Medulla oblongata (tissue), 1 donor: Measurements from ENCODE around the gene RHBG.
"Not testable (repeated sequence)": the region's sequence is repeated elsewhere in the genome, so short reads cannot be mapped to it uniquely, and the experiment has no call there.

Experiments used
- DNase-seq: peaks from one replicate; pipeline ENCODE4 v3.0.0-alpha.2; 2015; ENCODE audit errors: extremely low spot score

Gene RHBG

GRCh38 chr1:156360534-156360933, 8.5 kb upstream of the RHBG start:
- no peak for DNase-seq

DNA sequence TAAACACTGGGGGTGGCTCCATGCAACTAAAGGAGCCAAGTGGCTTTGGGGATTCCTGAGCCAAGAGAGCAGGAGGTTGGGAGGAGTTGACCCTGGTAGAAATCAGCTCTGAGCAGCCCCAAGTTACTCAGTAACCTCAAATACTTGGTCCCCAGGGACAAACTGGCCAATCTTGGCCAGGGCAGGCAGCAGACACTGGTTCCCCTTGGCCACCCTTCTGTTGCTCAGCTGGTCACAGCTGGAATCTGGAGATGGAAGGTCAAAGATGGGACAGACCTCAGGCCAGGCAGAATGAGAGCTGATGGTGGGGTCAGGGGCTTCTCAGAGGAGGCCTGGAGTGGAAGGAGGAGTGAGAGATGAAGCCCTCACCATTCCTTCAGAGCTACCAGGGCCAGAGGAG, 3.3 kb upstream of the RHBG start:
- no peak for DNase-seq

DNA sequence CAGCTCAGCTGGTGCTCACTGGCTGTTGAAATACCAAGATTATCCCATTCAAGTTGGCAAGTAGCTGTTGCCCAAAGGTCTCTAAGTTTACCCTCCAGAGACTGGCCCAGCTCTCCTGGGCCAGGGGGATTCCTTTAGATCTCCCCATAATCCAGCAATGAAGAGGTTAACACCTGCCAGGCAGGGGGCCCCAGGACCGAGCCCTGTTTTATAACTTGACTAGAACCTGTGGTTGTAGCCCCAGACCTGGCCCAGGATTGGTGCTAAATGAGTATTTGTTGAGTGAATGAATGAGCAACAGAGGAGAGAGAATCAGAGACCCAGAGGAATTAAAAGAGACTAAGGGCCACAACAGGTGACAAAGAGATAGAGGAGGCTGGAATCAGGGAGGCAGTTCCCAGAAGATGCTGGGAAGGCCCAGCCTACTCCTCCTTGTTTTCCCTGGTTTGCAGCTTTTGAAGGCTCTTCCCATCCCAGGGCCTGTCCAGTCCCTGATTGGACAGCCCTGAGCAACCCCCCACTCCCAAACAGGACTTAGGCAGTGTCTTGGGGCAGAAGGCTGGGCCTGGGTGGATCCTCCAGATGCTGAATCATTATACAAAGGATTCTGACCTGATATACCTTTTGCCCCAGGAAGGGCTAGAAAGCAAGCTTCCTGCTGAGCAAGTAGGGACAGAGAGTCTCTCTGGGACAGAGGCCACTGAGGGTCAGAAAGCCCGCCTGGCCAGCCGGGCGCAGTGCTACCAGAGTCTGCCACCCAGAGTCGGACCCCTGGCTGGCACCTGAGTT, 2.4 kb upstream of the RHBG start:
- DNase-seq = no peak

- no peak for DNase-seq
Measured at GRCh38 chr1:156367383-156368156, 1.4 kb upstream of the RHBG start.

GRCh38 chr1:156368157-156368658, 803 bp upstream of the RHBG start:
- no peak for DNase-seq

- not testable (repeated sequence) for DNase-seq
Measured at GRCh38 chr1:156369685-156370286, 775 bp downstream of the RHBG start.

DNA sequence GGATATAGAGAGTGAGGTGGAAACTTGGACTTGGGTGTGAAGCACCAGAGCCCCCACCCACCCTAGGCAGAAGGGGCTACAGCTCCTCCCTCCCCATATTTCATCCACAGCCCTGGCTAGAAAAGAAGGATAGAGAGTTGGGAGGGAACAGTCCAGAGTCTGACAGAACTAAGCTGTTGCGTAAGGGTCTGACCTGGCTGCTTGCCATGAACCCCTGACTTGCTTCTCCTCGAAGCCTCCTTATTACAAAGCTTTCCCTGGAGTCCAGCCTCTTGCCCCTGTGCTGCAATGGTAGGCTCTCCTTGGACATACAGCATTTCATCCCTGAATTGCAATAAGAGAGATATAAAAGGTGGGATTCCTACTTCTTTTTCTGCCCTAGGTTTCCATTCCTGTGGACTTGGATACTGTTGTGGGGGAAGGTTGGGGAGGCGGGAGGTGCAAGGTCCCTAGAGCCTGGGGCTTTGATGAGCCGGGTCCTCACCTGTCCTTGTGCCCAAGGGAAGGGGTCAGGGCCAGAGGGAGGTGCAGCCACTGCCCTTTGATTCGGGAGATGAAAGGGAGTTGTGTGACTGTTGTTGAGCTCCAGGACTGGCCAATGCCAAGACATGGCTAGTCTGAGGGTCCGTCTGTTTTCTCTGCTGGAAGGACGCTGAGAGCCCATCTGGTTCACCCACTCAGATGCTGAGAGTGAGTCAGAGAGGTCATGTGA, 2.7 kb downstream of the RHBG start:
- DNase-seq = peak; percentile 22

DNA sequence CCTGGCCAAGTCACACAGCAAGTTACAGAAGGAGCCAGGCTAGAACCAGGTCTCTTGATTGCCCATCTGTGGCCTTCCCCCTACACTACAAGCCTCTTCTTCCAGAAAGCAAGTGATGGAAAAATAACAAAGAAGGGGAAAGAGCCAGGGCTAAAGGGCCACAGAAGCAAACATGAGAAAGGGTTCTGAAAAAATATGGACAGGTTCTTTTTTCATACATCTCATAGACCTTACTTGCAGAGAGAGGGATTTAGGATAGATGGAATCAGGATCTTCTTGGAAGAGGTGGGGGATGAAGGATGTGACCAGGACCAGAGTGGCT, 3.2 kb downstream of the RHBG start:
- no peak for DNase-seq

DNA sequence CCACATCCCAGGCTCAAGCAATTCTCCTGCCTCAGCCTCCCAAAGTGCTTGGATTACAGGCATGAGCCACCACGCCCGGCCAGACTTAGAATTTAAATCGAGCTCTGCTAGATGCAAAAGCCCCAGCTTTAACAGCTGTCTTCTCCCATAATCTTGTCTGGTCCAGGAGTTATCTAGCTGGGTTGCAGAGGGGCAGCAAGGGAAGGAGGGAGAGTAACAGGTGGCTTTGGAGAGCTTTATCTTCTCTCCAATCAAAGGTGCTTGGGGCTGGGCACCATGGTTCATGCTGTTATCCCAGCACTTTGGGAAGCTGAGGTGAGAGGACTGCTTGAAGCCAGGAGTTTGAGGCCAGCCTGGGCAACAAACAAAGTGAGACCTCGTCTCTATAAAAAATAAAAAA, 3.9 kb downstream of the RHBG start:
- no peak for DNase-seq

GRCh38 chr1:156373546-156373945, 4.5 kb downstream of the RHBG start:
- no peak for DNase-seq

DNA sequence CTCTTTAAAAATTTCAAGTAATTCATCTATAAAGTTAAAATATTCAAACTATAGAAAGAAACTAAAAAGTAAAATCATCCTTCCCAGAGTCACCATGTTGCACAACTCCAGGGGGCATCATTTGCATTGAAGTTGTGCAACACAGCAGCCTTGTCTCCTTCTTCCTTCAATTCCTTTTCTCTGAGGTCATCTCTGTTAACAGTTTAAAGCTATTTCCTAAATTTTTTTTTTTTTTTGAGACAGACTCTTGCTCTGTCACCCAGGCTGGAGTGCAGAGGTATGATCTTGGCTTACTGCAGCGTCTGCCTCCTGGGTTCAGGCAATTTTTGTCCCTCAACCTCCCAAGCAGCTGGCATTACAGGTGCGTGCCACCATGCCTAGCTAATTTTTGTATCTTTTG, 7.1 kb downstream of the RHBG start:
- no peak for DNase-seq

GRCh38 chr1:156376958-156377919, 8.2 kb downstream of the RHBG start:
- no peak for DNase-seq

DNA sequence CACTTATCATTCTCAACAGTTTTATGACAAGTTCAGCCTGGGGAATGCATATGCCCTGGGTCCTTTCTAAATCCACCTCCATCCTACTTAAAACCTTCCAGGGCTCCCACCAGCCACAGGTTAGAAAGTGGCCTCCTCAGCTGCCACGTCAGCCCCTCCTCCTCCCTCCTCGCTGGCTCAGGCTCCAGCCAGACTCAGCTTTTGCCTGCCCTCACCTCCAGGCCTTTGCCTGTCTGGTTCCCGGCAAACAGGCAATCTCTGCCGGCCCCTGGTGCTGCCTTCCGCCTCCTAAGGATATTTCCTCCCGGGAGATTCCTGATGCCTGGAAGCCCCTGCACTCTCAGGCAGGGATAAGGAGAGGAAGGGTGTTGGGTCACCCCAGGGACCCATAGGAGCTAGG, 9.5 kb downstream of the RHBG start:
- DNase-seq = no peak

- DNase-seq = no peak
Measured at GRCh38 chr1:156379420-156380165, 10.6 kb downstream of the RHBG start.

DNA sequence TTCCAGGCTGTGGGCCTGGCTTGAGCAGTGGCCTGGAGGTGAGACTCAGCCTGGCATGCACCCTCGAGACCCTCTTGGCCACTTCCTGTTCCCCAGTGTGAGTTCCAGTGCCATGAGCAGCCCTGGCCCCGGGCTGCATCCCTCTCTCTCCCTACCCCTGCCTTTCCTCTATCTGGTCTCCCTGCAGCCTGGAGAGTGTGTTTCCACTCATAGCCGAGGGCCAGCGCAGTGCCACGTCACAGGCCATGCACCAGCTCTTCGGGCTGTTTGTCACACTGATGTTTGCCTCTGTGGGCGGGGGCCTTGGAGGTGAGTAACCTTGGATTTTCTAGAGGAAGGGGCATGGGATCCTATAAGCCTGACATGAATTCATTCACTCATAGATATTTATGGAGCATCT, 13.6 kb downstream of the RHBG start:
- DNase-seq = no peak

GRCh38 chr1:156383023-156383422, 14.0 kb downstream of the RHBG start:
- DNase-seq = peak; percentile 88

- DNase-seq = no peak
Measured at GRCh38 chr1:156384007-156384406, 15.0 kb downstream of the RHBG start.

DNA sequence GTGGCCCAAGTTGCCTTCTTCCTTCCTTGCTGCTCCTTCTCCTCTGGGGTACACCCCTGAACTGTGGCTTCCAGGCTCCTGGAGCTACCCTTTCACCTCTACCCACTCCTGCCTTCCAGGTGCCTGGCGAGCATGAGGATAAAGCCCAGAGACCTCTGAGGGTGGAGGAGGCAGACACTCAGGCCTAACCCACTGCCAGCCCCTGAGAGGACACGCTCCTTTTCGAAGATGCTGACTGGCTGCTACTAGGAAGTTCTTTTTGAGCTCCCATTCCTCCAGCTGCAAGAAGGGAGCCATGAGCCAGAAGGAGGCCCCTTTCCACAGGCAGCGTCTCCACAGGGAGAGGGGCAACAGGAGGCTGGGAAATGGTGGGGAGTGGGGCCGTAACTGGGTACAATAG, 15.6 kb downstream of the RHBG start:
- no peak for DNase-seq

DNA sequence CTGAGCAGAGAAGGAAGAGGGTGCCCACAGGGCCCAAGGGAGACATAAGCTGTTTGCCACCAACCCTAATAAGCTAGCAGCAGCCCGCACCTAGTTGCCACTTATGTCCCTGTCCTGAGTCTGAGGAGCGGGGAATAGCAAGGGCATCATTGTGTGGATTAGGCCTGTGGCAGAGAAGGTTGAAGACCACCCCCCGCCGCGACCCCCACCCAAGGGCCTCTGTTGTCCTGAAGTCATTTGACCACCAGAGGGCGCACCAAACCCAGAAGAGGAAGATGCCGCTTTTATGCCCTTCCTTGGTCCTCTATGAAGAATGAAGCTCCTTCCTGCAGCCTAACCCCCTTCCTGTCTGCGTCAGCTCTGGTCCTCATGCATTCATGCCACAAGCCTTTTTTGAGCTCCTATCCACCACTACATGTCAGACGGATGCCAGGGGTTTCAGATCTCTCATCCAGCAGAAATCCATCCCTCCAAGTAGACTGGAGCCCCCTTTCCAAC, 16.6 kb downstream of the RHBG start:
- DNase-seq = peak; percentile 93
